Measurements from ENCODE around the gene BID. TPM values are rescaled to one million over a fixed set of nuclear protein-coding genes. Genes with fewer than 3 reads are reported as not detected.

BID gene
- total RNA-seq, 1 experiment from 2014 or later: 44.4 TPM

DNA sequence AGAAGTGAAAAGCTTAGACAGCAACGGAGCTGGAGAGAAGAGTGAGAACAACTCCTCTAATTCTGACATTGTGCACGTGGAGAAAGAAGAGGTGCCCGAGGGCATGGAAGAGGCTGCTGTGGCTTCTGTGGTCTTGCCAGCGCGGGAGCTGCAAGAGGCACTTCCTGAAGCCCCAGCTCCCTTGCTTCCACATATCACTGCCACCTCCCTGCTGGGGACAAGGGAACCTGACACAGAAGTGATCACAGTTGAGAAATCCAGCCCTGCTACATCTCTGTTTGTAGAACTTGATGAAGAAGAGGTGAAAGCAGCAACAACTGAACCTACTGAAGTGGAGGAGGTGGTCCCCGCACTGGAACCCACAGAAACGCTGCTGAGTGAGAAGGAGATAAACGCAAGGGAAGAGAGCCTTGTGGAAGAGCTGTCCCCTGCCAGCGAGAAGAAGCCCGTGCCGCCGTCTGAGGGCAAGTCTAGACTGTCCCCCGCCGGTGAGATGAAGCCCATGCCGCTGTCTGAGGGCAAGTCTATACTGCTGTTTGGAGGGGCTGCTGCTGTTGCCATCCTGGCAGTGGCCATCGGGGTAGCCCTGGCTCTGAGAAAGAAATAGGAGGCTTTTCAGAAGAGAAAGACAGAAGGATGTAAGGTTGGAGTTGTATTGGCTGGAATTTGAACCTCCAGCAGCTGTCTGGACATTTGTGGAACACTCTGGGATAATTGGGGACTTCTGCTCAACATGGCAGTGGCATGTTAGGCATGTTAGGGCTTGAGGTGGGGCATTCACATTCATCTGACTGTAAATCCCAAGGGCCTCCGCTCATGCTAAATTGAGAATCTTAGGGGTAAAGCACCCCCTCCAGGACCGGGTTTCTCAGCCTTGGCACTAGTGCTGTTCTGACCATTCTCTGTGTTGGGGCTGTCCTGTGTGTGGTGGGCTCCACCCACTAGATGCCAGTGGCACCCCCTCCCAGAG, 47.1 kb downstream of the BID start:
- Histone ChIP-seq H3K9me3 (ENCODE audit: insufficient read depth, low read depth) (no peaks in the 10 kb centered on the region), H3K4me2 (no peak overlapping the region), H3K36me3 (ENCODE audit: low read depth) (no peaks in the 10 kb centered on the region), H3K27ac (no peak overlapping the region), H4K20me1 (ENCODE audit: insufficient read depth) (no peaks in the 10 kb centered on the region), H3K27me3 (ENCODE audit: insufficient read depth, low read depth) (no peaks in the 10 kb centered on the region), H3F3A (ENCODE audit: insufficient read depth, low read depth) (no peaks in the 10 kb centered on the region), H3K79me2 (ENCODE audit: low read depth) (no peaks in the 10 kb centered on the region), H2AFZ (no peak overlapping the region), H3K4me1 (replicated peaks; ENCODE audit: insufficient read depth) (no peaks in the 10 kb centered on the region), H3K4me3 (no peak overlapping the region), H3K9me2 (ENCODE audit: insufficient read depth) (no peaks in the 10 kb centered on the region)
- no peak for DNase-seq
- BruUV-seq (replicated peaks): TSS peak; percentile 20
- TF ChIP-seq, protein P1, sequence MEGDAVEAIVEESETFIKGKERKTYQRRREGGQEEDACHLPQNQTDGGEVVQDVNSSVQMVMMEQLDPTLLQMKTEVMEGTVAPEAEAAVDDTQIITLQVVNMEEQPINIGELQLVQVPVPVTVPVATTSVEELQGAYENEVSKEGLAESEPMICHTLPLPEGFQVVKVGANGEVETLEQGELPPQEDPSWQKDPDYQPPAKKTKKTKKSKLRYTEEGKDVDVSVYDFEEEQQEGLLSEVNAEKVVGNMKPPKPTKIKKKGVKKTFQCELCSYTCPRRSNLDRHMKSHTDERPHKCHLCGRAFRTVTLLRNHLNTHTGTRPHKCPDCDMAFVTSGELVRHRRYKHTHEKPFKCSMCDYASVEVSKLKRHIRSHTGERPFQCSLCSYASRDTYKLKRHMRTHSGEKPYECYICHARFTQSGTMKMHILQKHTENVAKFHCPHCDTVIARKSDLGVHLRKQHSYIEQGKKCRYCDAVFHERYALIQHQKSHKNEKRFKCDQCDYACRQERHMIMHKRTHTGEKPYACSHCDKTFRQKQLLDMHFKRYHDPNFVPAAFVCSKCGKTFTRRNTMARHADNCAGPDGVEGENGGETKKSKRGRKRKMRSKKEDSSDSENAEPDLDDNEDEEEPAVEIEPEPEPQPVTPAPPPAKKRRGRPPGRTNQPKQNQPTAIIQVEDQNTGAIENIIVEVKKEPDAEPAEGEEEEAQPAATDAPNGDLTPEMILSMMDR (conservative IDR thresholded peaks at IDR 0.05): no peak
- no peak for TF ChIP-seq EZH2 (IDR thresholded peaks at IDR 0.05; ENCODE audit: low read depth)
- POLR2A ChIA-PET (ENCODE audit: unreplicated experiment): no interaction called here
- intact Hi-C loops (cut with micrococcal nuclease; ENCODE audit: unreplicated experiment): no loop called here
- CTCF ChIA-PET: interaction anchor here (0.6 kb wide), 1 partner anchor 15 kb away, joined by 4 read pairs; no protein-coding TSS in a partner anchor

- BruUV-seq (replicated peaks): no TSS peak
- H3K4me3 ChIP-seq: no peak overlapping the region
- H4K20me1 ChIP-seq (ENCODE audit: insufficient read depth): no peaks in the 10 kb centered on the region
- DNase-seq: no peak
- H3K4me1 ChIP-seq (replicated peaks; ENCODE audit: insufficient read depth): no peaks in the 10 kb centered on the region
- ChIA-PET POLR2A (ENCODE audit: unreplicated experiment) (no interaction called here), CTCF (interaction anchor here (0.6 kb wide), 1 partner anchor 682 kb away, joined by 3 read pairs; no protein-coding TSS in a partner anchor)
- no peak overlapping the region for H3K27ac ChIP-seq
- H3K36me3 ChIP-seq (ENCODE audit: low read depth): no peaks in the 10 kb centered on the region
- no peak overlapping the region for H3K4me2 ChIP-seq
- H3K27me3 ChIP-seq (ENCODE audit: insufficient read depth, low read depth): no peaks in the 10 kb centered on the region
- TF ChIP-seq, protein P1 (conservative IDR thresholded peaks at IDR 0.05): no peak
- no peak for TF ChIP-seq EZH2 (IDR thresholded peaks at IDR 0.05; ENCODE audit: low read depth)
- H3K79me2 ChIP-seq (ENCODE audit: low read depth): no peaks in the 10 kb centered on the region
- intact Hi-C loops (cut with micrococcal nuclease; ENCODE audit: unreplicated experiment): no loop called here
- H3K9me3 ChIP-seq (ENCODE audit: insufficient read depth, low read depth): no peaks in the 10 kb centered on the region
- H2AFZ ChIP-seq: no peak overlapping the region
- no peaks in the 10 kb centered on the region for H3F3A ChIP-seq (ENCODE audit: insufficient read depth, low read depth)
- H3K9me2 ChIP-seq (ENCODE audit: insufficient read depth): no peaks in the 10 kb centered on the region
Measured at GRCh38 chr22:17726006-17726927, 48.0 kb downstream of the BID start.

- BruUV-seq (replicated peaks): no TSS peak
- ChIA-PET POLR2A (ENCODE audit: unreplicated experiment) (no interaction called here), CTCF (no interaction called here)
- no peak overlapping the region for H2AFZ ChIP-seq
- H3K4me3 ChIP-seq: no peak overlapping the region
- no peak overlapping the region for H3K4me2 ChIP-seq
- no peaks in the 10 kb centered on the region for H4K20me1 ChIP-seq (ENCODE audit: insufficient read depth)
- H3K79me2 ChIP-seq (ENCODE audit: low read depth): no peaks in the 10 kb centered on the region
- TF ChIP-seq EZH2 (IDR thresholded peaks at IDR 0.05; ENCODE audit: low read depth): no peak
- TF ChIP-seq, protein P1 (conservative IDR thresholded peaks at IDR 0.05): no peak
- H3K27ac ChIP-seq: no peak overlapping the region
- no peaks in the 10 kb centered on the region for H3K27me3 ChIP-seq (ENCODE audit: insufficient read depth, low read depth)
- H3F3A ChIP-seq (ENCODE audit: insufficient read depth, low read depth): no peaks in the 10 kb centered on the region
- H3K9me3 ChIP-seq (ENCODE audit: insufficient read depth, low read depth): no peaks in the 10 kb centered on the region
- no peak for DNase-seq
- intact Hi-C loops (cut with micrococcal nuclease; ENCODE audit: unreplicated experiment): no loop called here
- H3K36me3 ChIP-seq (ENCODE audit: low read depth): no peaks in the 10 kb centered on the region
- no peaks in the 10 kb centered on the region for H3K4me1 ChIP-seq (replicated peaks; ENCODE audit: insufficient read depth)
- H3K9me2 ChIP-seq (ENCODE audit: insufficient read depth): no peaks in the 10 kb centered on the region
Measured at GRCh38 chr22:17725500-17725796, 48.8 kb downstream of the BID start.

Measured in PC-9 (cell line).